ENCODE results near the gene ZNF579. TPM values are rescaled to one million over a fixed set of nuclear protein-coding genes. Genes with fewer than 3 reads are reported as not detected.

ZNF579 gene
- total and polyA plus RNA-seq, 2 donors (not counting 3 experiments of a cell fraction or from before 2014, with no cell fraction given): 11.6 to 15.7 TPM

- H3K4me3 ChIP-seq (replicated peaks in 1 of 3; ENCODE audit: insufficient read depth in 1 of 3, low read depth in 1 of 3, low read length in 3 of 3): no peak overlapping the region
- no peak for DNase-seq (ENCODE audit: low read depth, low spot score)
- H3K9ac ChIP-seq (replicated peaks; ENCODE audit: extremely low read depth, insufficient read depth, low read length): no peak overlapping the region
- no peak overlapping the region for H3K27ac ChIP-seq (ENCODE audit: insufficient read depth, low read depth, low read length)
- H3K9me3 ChIP-seq (replicated peaks; ENCODE audit: control insufficient read depth, insufficient read depth, low read length): no peaks in the 10 kb centered on the region
- H2AFZ ChIP-seq (ENCODE audit: low read depth, low read length): no peak overlapping the region
- POLR2A ChIA-PET: no interaction called here
- peaks cover 2% of the 10 kb centered on the region for H3K79me2 ChIP-seq (ENCODE audit: control insufficient read depth, insufficient read depth, low read length)
- dilution Hi-C loops (cut with MboI; ENCODE audit: extremely low pct_ligation_motif_present, low sequenced_read_pairs): no loop called here
- intact Hi-C loops (cut with micrococcal nuclease): no loop called here
- no TSS peak for BruUV-seq (replicated peaks)
- CTCF ChIA-PET: no interaction called here
- H3K36me3 ChIP-seq (ENCODE audit: control insufficient read depth in 2 of 2, extremely low read depth in 1 of 2, insufficient read depth in 2 of 2, low read length in 2 of 2): peaks cover 3 to 21% of the 10 kb centered on the region in 2 experiments
- H3K27me3 ChIP-seq (ENCODE audit: control insufficient read depth in 2 of 2, insufficient read depth in 2 of 2, low read length in 2 of 2): no peaks in the 10 kb centered on the region
- no peak for FAIRE-seq
- peaks cover 7% of the 10 kb centered on the region for H3K4me1 ChIP-seq (ENCODE audit: control insufficient read depth, extremely low read depth, insufficient read depth, low read length)
- no peak overlapping the region for H3K4me2 ChIP-seq (ENCODE audit: insufficient read depth, low read length)
- H3K9me1 ChIP-seq (replicated peaks; ENCODE audit: control insufficient read depth, extremely low read depth, insufficient read depth, low read length): no peaks in the 10 kb centered on the region
- TF ChIP-seq EZH2 (IDR thresholded peaks at IDR 0.05; ENCODE audit: borderline replicate concordance, low read depth, low read length, severe bottlenecking) (no peak), GATA2 (IDR thresholded peaks at IDR 0.05; ENCODE audit: insufficient read depth, insufficient read length, low read depth, low read length) (no peak), MAX (IDR thresholded peaks at IDR 0.05; ENCODE audit: insufficient read depth, insufficient read length) (no peak), CTCF (IDR thresholded peaks at IDR 0.05; ENCODE audit: extremely low read depth in 1 of 2, insufficient read depth in 1 of 2, low read depth in 1 of 2, low read length in 2 of 2) (no peak), POLR2A (IDR thresholded peaks at IDR 0.05; ENCODE audit: low read depth, low read length) (no peak), MYC (IDR thresholded peaks at IDR 0.05; ENCODE audit: low read depth, low read length) (no peak), FOS (IDR thresholded peaks at IDR 0.05; ENCODE audit: borderline replicate concordance, insufficient read depth, low read length) (no peak), POLR2AphosphoS5 (IDR thresholded peaks at IDR 0.05; ENCODE audit: insufficient read depth, low read depth, low read length) (no peak), JUN (IDR thresholded peaks at IDR 0.05; ENCODE audit: borderline replicate concordance, insufficient read depth, insufficient read length, low read depth) (no peak)
- H4K20me1 ChIP-seq (replicated peaks; ENCODE audit: control insufficient read depth, extremely low read depth, insufficient read depth, low read length): no peaks in the 10 kb centered on the region
These were observed 15.7 kb upstream of the ZNF579 start for GRCh38 chr19:55596304-55596703.
